T-cell (primary cell): ENCODE results near the gene DNASE2B. TPM values are rescaled to one million over a fixed set of nuclear protein-coding genes. Genes with fewer than 3 reads are reported as not detected.

ENCODE experiments used
- ATAC-seq, 4 experiments: fragments of 200-7000 bp in 3 of 4; fragments of 150-1000 bp in 1 of 4; cut with Tn5 transposase; replicated peaks in 1 of 4; 1 replicate in 3 of 4; 2 replicates in 1 of 4; pipeline ENCODE4 v1.10.0; 2021; ENCODE audit warnings: moderate library complexity in 3 of 4, mild to moderate bottlenecking in 2 of 4, moderate number of reproducible peaks in 1 of 4
- CTCF ChIA-PET, 2 donors: fragments of 300-600 bp; sonication (Branson Sonifier 250); formaldehyde crosslinking; loops; one replicate each; lab custom pipeline; 2022; ENCODE audit warnings: antibody characterized with exemption in 2 of 2; lab: Charles Lee
- POLR2A ChIA-PET, 2 donors: fragments of 300-600 bp; sonication (Branson Sonifier 250); formaldehyde crosslinking; loops; one replicate each; lab custom pipeline; 2022; ENCODE audit warnings: antibody characterized with exemption in 2 of 2; lab: Charles Lee
- DNase-seq, 35 experiments: peaks; one replicate each; pipeline versions ENCODE4 v3.0.0 to v3.0.0-alpha.2; 2013 to 2023
- H3K27ac ChIP-seq: one replicate; pipeline ENCODE4 v1.5.1; 2013; ENCODE audit warnings: low read length
- H3K27me3 ChIP-seq, 2 experiments: replicated peaks in 1 of 2; 1 replicate in 1 of 2; 2 replicates in 1 of 2; pipeline versions ENCODE4 v1.6.1 to v1.7.0; 2013; ENCODE audit warnings: low read length in 1 of 2, mixed read lengths in 1 of 2; ENCODE audit not compliant: control insufficient read depth in 2 of 2, insufficient read depth in 2 of 2; ENCODE audit errors: extremely low read depth in 1 of 2
- H3K36me3 ChIP-seq, 2 donors: 1 replicate in 1 of 2; 2 replicates in 1 of 2; pipeline versions ENCODE4 v1.6.1 to v1.7.0; 2013; ENCODE audit warnings: low read length in 1 of 2; ENCODE audit not compliant: control insufficient read depth in 2 of 2, insufficient read depth in 1 of 2; ENCODE audit errors: extremely low read depth in 1 of 2
- H3K4me1 ChIP-seq, 2 experiments: 1 replicate in 1 of 2; 2 replicates in 1 of 2; pipeline versions ENCODE4 v1.6.1 to v1.7.0; 2013; ENCODE audit warnings: low read length in 2 of 2, mixed read lengths in 1 of 2; ENCODE audit not compliant: insufficient read depth in 2 of 2, control insufficient read depth in 1 of 2; ENCODE audit errors: extremely low read depth in 1 of 2
- H3K4me3 ChIP-seq, 2 donors: 1 replicate in 1 of 2; 2 replicates in 1 of 2; pipeline versions ENCODE4 v1.5.1 to v1.7.0; 2013; ENCODE audit warnings: mild to moderate bottlenecking in 2 of 2, low read length in 1 of 2, moderate library complexity in 1 of 2; ENCODE audit not compliant: control insufficient read depth in 1 of 2; ENCODE audit errors: extremely low read depth in 1 of 2
- H3K9me3 ChIP-seq: 2 replicates; pipeline ENCODE4 v1.7.0; 2013
- H3K27ac Mint-ChIP-seq, 2 donors: one replicate each; pipeline ENCODE4 v1.8.0; 2020 to 2021; ENCODE audit warnings: mild to moderate bottlenecking in 2 of 2, mixed read lengths in 2 of 2
- H3K27me3 Mint-ChIP-seq, 2 donors: one replicate each; pipeline ENCODE4 v1.8.0; 2021 to 2022; ENCODE audit warnings: mixed read lengths in 2 of 2
- H3K36me3 Mint-ChIP-seq: one replicate; pipeline ENCODE4 v1.8.0; 2021; ENCODE audit warnings: mixed read lengths
- H3K4me1 Mint-ChIP-seq, 3 donors: one replicate each; pipeline ENCODE4 v1.8.0; 2020 to 2022; ENCODE audit warnings: mixed read lengths in 3 of 3, mild to moderate bottlenecking in 1 of 3
- H3K4me3 Mint-ChIP-seq, 3 donors: one replicate each; pipeline ENCODE4 v1.8.0; 2020 to 2022; ENCODE audit warnings: mild to moderate bottlenecking in 3 of 3, mixed read lengths in 3 of 3, moderate library complexity in 3 of 3
- H3K9me3 Mint-ChIP-seq, 3 donors: one replicate each; pipeline ENCODE4 v1.8.0; 2020 to 2022; ENCODE audit warnings: mixed read lengths in 3 of 3
- WGBS: methylation state at CpG from one replicate; pipeline ENCODE4 v1.1.5; 2013; ENCODE audit warnings: missing lambda C conversion rate; ENCODE audit not compliant: insufficient coverage; 5-methylcytosine and 5-hydroxymethylcytosine counted together
- total RNA-seq, 35 experiments: library from RNA in 6 of 35; stranded (reverse) in 6 of 35; fragments of 120-200 nt in 1 of 35; gene quantifications; one replicate each; pipeline versions ENCODE4 v1.2.1 to v1.2.4 and lab custom pipeline; 2013 to 2026

The DNASE2B gene, protein sequence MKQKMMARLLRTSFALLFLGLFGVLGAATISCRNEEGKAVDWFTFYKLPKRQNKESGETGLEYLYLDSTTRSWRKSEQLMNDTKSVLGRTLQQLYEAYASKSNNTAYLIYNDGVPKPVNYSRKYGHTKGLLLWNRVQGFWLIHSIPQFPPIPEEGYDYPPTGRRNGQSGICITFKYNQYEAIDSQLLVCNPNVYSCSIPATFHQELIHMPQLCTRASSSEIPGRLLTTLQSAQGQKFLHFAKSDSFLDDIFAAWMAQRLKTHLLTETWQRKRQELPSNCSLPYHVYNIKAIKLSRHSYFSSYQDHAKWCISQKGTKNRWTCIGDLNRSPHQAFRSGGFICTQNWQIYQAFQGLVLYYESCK
- not detected for total RNA-seq
- not detected for total RNA-seq (2013)
- 0 to 0.09 (median 0) reads per million in 29 experiments for total RNA-seq (lab: John Stamatoyannopoulos, UW)

DNA sequence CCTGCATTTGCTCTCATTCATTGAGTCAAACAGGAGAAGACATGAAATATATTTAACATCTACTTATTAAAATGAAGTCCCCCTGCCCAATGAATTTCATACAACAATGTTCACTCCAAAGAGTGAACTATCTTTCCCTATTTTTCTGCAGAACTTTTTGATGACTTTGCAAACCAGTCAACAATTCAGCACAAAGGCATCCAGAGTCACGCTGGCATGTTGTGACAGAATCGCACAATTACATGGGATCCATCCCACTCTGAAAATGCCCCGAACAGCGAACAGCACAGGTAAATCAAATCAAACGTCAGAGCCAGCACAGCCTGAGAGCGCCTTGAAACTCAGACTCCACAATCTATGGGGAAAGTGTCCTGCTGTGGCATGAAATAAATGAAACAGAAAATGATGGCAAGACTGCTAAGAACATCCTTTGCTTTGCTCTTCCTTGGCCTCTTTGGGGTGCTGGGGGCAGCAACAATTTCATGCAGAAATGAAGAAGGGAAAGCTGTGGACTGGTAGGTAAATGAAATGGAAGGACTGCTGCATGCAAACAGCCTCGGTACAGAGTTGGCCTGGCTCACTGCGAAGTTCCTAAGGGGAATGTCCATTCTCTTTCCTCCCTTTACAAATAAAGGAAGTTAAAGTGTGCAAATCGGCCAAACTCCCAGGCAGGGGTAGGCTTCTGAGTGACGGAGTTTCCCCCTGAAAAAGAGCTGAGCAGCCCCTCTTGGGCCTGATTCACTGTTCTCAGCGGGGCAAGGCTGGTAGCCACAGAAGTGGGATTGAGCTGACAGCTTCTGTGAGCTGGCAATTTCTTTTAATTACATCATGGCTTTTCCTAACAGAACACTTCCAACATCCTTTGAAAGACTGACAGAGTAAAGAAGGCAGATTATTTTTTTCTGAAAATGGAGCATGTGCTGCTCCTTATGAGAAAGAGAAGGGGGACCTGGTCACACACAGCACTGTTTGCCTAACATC lies at the start of gene DNASE2B:
TSS of gene DNASE2B (plus strand) at position 310 of the 981 bp plus-strand sequence. CDS start at position 391, 81 bp downstream.
- H3K4me3 Mint-ChIP-seq = no peak within 1 kb of the TSS
- no peaks in the 10 kb centered on the region for H3K36me3 Mint-ChIP-seq
- no peak for ATAC-seq
- H3K36me3 ChIP-seq = no peaks in the 10 kb centered on the region
- ChIA-PET POLR2A (no interaction called here), CTCF (no interaction called here)
- H3K27me3 ChIP-seq = no peaks in the 10 kb centered on the region
- WGBS = 97% methylated on average over 5 of the region's 11 CpGs
- no peaks in the 10 kb centered on the region for H3K4me1 Mint-ChIP-seq
- H3K9me3 Mint-ChIP-seq = no peaks in the 10 kb centered on the region
- no peak for DNase-seq
- no peak within 1 kb of the TSS for H3K27ac ChIP-seq
- no peaks in the 10 kb centered on the region for H3K4me1 ChIP-seq
- no peaks in the 10 kb centered on the region for H3K27me3 Mint-ChIP-seq
- H3K27ac Mint-ChIP-seq = no peak within 1 kb of the TSS
- H3K9me3 ChIP-seq = no peaks in the 10 kb centered on the region
- H3K4me3 ChIP-seq = no peak within 1 kb of the TSS

DNA sequence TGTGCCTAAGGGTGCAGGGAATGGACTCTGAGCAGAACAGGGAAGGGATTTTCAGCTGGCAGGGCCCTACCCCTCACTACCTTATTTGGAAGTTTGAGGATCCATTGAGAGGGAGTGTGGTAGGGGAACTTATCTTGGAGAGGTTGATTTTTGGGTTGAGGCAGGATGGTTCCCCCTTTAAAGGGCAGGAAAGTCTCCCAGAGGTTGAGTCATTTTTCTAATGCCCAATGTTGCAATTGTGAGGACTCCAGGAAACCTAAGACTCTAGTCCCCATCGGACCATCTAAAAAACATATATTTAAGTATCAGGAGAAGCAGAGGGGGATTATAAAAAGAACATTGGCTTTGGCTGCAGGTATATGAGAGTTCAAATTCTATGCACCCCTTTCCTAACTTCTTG lies 49.5 kb upstream of the DNASE2B start:
- no peaks in the 10 kb centered on the region for H3K27me3 ChIP-seq
- no peaks in the 10 kb centered on the region for H3K4me1 ChIP-seq
- H3K36me3 ChIP-seq = no peaks in the 10 kb centered on the region
- CTCF ChIA-PET = no interaction called here
- no peak overlapping the region for H3K27ac Mint-ChIP-seq
- no peaks in the 10 kb centered on the region for H3K9me3 Mint-ChIP-seq
- DNase-seq (no peak), ATAC-seq (no peak)
- WGBS = no CpG with 5 or more reads among the region's 1 CpG
- no peak overlapping the region for H3K27ac ChIP-seq
- POLR2A ChIA-PET = no interaction called here
- H3K36me3 Mint-ChIP-seq = no peaks in the 10 kb centered on the region
- H3K4me1 Mint-ChIP-seq = peaks cover 0 to 7% (median 0%) of the 10 kb centered on the region in 3 donors
- peaks cover 0 to 2% of the 10 kb centered on the region in 2 donors for H3K27me3 Mint-ChIP-seq
- H3K9me3 ChIP-seq = no peaks in the 10 kb centered on the region
- H3K4me3 Mint-ChIP-seq = no peak overlapping the region
- H3K4me3 ChIP-seq = no peak overlapping the region

- Mint-ChIP-seq H3K4me1 (peaks cover 0 to 7% (median 0%) of the 10 kb centered on the region in 3 donors), H3K36me3 (no peaks in the 10 kb centered on the region), H3K4me3 (no peak overlapping the region), H3K27ac (no peak overlapping the region), H3K9me3 (no peaks in the 10 kb centered on the region), H3K27me3 (peaks cover 0 to 2% of the 10 kb centered on the region in 2 donors)
- Histone ChIP-seq H3K4me3 (no peak overlapping the region), H3K27ac (no peak overlapping the region), H3K36me3 (no peaks in the 10 kb centered on the region), H3K4me1 (no peaks in the 10 kb centered on the region), H3K9me3 (no peaks in the 10 kb centered on the region), H3K27me3 (no peaks in the 10 kb centered on the region)
- no CpG with 5 or more reads among the region's 3 CpGs for WGBS
- no peak for ATAC-seq
- ChIA-PET POLR2A (interaction anchor here in 1 of 2 donors (0.6 kb wide), 1 partner anchor 561 kb away, joined by 3 read pairs; no protein-coding TSS in a partner anchor), CTCF (no interaction called here)
- DNase-seq = no peak
Observed at GRCh38 chr1:84350104-84350503, 48.2 kb upstream of the DNASE2B start.

- Histone ChIP-seq H3K4me1 (no peaks in the 10 kb centered on the region), H3K36me3 (no peaks in the 10 kb centered on the region), H3K27me3 (no peaks in the 10 kb centered on the region), H3K4me3 (no peak overlapping the region), H3K27ac (no peak overlapping the region), H3K9me3 (no peaks in the 10 kb centered on the region)
- Mint-ChIP-seq H3K9me3 (no peaks in the 10 kb centered on the region), H3K27me3 (peaks cover 0 to 2% of the 10 kb centered on the region in 2 donors), H3K4me3 (no peak overlapping the region), H3K27ac (no peak overlapping the region), H3K36me3 (no peaks in the 10 kb centered on the region), H3K4me1 (peaks cover 0 to 7% (median 0%) of the 10 kb centered on the region in 3 donors)
- ChIA-PET CTCF (interaction anchor here in 1 of 2 donors (0.7 kb wide), 1 partner anchor 16 kb away, joined by 3 read pairs; no protein-coding TSS in a partner anchor), POLR2A (interaction anchor here in 1 of 2 donors (0.6 kb wide), 1 partner anchor 561 kb away, joined by 3 read pairs; no protein-coding TSS in a partner anchor)
- DNase-seq (no peak), ATAC-seq (no peak)
- WGBS = 83% methylated on average over 1 of the region's 3 CpGs
Observed at GRCh38 chr1:84350550-84350949, 47.7 kb upstream of the DNASE2B start.

DNA sequence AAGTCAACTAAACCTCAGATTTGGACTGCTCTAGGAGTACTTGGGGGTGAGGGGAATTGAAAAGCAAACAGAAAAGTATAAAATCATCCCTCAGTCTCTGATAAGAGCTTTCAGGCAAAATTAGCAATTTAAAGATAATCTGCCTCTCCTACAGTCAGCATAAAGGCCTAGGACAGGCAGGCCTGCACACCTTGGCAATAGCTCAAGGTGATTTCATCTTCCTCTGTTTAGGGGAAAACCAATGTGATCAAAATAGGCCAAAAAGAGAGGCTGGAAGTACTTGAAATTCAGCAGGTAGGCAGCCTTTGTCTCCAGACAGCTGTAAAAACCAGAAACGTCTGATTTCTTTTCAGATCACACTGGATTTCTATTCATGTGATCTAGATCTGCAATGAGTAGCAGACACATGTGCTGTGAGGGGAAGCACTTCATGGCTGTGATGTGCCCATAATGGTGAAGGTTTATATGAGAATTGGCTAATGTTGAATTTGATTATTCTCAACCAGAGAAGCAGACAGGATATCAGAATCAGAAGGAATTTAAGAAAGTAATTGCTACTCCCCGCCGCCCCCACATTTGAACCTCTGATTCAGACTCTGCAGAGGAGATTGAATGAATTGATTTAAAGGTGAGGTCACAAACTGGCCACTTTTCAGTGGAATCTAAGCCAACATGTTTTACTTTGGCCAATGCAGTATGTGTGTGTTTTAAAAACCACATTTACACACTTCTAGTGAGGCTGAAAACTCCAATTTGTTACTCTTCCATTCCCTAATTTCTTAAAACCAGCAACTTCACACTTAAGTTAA lies 45.8 kb upstream of the DNASE2B start:
- ATAC-seq = no peak
- no peak overlapping the region for H3K27ac ChIP-seq
- no CpG with 5 or more reads among the region's 3 CpGs for WGBS
- Mint-ChIP-seq H3K27ac (no peak overlapping the region), H3K36me3 (no peaks in the 10 kb centered on the region), H3K27me3 (peaks cover 0 to 7% of the 10 kb centered on the region in 2 donors), H3K9me3 (peaks cover 0 to 6% (median 0%) of the 10 kb centered on the region in 3 donors), H3K4me3 (no peak overlapping the region), H3K4me1 (peaks cover 0 to 7% (median 0%) of the 10 kb centered on the region in 3 donors)
- no peaks in the 10 kb centered on the region for H3K9me3 ChIP-seq
- H3K4me1 ChIP-seq = no peaks in the 10 kb centered on the region
- CTCF ChIA-PET = no interaction called here
- H3K36me3 ChIP-seq = no peaks in the 10 kb centered on the region
- DNase-seq = no peak
- no peaks in the 10 kb centered on the region for H3K27me3 ChIP-seq
- H3K4me3 ChIP-seq = no peak overlapping the region
- POLR2A ChIA-PET = no interaction called here
